Effector memory CD8-positive, alpha-beta T cell (primary cell): Measurements from ENCODE around the gene C5orf58.

Experiments
- ATAC-seq: fragments of 150-1000 bp; cut with Tn5 transposase; replicated peaks from 2 replicates; pipeline ENCODE4 v1.10.0; 2021; ENCODE audit warnings: mild to moderate bottlenecking, moderate library complexity
- DNase-seq, 3 experiments: peaks; one replicate each; pipeline ENCODE4 v3.0.0; 2021
- H3K27ac Mint-ChIP-seq, 2 donors: one replicate each; pipeline ENCODE4 v1.8.0; 2022; ENCODE audit warnings: mild to moderate bottlenecking in 2 of 2, mixed read lengths in 2 of 2, moderate library complexity in 2 of 2
- H3K27me3 Mint-ChIP-seq, 2 donors: one replicate each; pipeline ENCODE4 v1.8.0; 2022; ENCODE audit warnings: mixed read lengths in 2 of 2
- H3K36me3 Mint-ChIP-seq: one replicate; pipeline ENCODE4 v1.8.0; 2022; ENCODE audit warnings: mild to moderate bottlenecking, moderate library complexity, mixed read lengths; ENCODE audit not compliant: insufficient read depth
- H3K4me1 Mint-ChIP-seq, 2 donors: one replicate each; pipeline ENCODE4 v1.8.0; 2022; ENCODE audit warnings: low read depth in 2 of 2, mixed read lengths in 2 of 2
- H3K4me3 Mint-ChIP-seq, 2 donors: one replicate each; pipeline ENCODE4 v1.8.0; 2022; ENCODE audit warnings: mild to moderate bottlenecking in 2 of 2, mixed read lengths in 2 of 2, moderate library complexity in 2 of 2
- H3K9me3 Mint-ChIP-seq, 2 donors: one replicate each; pipeline ENCODE4 v1.8.0; 2022; ENCODE audit warnings: mixed read lengths in 2 of 2

The C5orf58 gene

DNA sequence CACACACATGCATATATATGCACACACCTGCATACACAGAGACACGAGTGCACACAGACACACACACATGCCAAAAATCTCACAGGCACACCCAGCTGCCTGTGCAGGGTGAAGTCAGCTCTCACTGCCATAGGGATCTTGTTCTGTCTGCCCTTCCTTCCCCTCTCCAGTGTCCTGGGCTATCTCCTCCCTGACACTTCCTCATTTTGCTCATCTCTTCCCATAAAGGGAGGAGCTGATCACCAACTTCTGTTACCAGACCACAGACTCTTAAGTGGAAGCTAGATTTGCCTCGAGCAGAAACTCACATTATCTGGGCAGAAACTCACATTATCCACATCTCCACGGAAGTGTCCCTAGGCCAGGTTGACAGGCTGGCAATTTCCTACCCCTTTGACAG, 36.1 kb downstream of the C5orf58 start:
- Mint-ChIP-seq H3K36me3 (peaks cover 96% of the 10 kb centered on the region), H3K27me3 (no peaks in the 10 kb centered on the region), H3K9me3 (no peaks in the 10 kb centered on the region), H3K4me3 (peak overlapping the region; percentile 70 to 80), H3K4me1 (peaks cover 63 to 65% of the 10 kb centered on the region in 2 donors), H3K27ac (peak overlapping the region; percentile 88 to 97)
- ATAC-seq (no peak), DNase-seq (no peak)

DNA sequence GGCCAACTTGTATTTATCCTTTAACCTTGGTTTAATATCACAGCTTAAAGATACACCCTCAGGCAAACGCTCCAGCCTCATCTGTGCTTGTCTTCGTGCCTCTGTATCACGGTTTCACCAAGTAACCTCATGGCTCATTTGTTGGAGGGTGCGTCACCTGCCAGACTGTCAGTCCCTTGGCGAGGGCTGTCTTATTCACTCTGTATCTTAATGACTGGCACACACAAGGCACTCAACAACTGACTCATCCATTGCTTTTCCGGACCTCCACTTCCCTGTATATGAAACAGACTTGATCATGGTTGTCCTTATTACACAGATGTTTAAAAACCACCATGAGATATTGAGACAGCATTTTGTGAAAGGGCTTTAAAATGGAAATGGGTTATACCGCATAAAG, 36.8 kb downstream of the C5orf58 start:
- DNase-seq, result peak in 2 of 3 experiments; percentile 40 to 50
- H3K27me3 Mint-ChIP-seq, result no peaks in the 10 kb centered on the region
- H3K4me1 Mint-ChIP-seq, result peaks cover 65 to 66% of the 10 kb centered on the region in 2 donors
- peak; percentile 60 for ATAC-seq
- H3K4me3 Mint-ChIP-seq, result peak overlapping the region; percentile 70 to 80
- H3K27ac Mint-ChIP-seq, result peak overlapping the region; percentile 88 to 97
- no peaks in the 10 kb centered on the region for H3K9me3 Mint-ChIP-seq
- H3K36me3 Mint-ChIP-seq, result peaks cover 96% of the 10 kb centered on the region

DNA sequence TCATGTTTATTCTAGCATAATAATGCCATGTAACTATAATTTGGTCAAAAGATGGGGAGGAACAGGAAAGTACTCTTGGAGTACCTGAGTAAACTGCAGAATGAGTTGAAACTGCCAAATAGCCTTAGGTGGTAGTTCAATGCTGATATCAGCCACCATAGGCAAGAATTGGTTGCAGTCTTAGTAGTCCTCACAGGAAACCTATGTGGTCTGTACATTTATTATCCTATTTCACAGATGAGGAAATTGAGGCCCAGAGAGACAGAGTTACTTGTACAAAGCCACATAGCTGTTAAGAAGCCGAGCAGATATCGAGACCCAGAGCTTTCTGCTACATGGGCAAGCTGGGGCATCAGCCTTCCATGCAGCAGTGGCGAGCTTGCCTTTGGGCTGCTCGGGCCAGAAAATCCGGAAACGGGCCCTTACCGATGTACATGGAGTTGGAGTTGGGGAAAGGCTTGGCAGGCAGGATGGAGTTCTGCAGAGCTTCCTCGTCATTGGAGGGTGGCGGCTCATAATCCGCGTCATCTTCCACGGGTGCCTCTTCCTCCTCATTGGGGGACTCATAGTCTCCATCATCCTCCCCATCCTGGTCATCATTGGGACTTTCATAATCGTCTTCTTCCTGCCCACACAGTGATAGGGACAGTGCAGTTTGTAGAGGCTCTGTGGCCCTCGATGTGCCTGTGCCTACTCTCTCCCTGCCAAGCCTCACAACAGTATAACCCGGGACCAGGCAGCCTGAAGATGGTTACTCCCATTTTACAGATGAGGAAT, 37.7 kb downstream of the C5orf58 start:
- Mint-ChIP-seq H3K4me1 (peaks cover 73 to 74% of the 10 kb centered on the region in 2 donors), H3K27me3 (no peaks in the 10 kb centered on the region), H3K4me3 (peak overlapping the region; percentile 63 to 80), H3K27ac (peak overlapping the region; percentile 88 to 97), H3K9me3 (no peaks in the 10 kb centered on the region), H3K36me3 (peaks cover 96% of the 10 kb centered on the region)
- DNase-seq (no peak), ATAC-seq (no peak)

DNA sequence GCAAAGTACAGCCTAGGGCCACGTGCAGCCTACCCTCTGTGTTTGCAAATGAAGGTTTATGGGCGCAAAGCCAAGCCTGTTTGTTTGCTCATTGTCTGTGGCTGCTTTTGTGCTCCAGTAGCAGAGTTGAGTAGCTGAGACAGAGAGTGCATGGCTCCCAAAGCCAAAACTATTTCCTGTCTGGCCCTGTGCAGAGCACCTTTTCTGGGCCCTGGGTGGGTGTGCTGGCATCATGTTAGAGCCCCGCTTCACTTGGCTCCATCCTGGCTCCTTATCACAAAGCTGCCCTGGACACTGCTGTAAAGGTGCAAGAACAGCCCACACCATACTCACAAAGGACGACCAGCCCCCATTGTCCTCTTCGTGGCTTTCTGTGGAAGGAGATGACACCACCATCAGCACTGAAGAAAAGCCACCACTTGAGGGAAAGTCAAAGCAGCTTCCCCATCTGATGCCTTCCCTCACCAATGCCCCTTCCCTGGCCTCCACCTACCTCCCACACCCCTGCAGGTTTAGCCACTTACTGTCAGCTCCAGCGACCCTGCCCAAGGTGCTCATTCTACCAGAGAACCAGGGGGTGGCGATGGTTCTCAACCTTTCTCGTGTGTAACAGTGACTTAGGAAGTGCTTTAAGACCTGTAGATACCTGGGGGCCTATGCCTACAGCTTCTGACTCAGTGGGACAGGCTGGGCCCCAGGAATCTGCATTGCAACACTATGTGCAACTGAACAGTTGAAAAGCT, 41.4 kb downstream of the C5orf58 start:
- DNase-seq, result peak; percentile 53 to 68 (median 55)
- Mint-ChIP-seq H3K4me3 (peak overlapping the region; percentile 80 to 86), H3K27ac (peak overlapping the region; percentile 88 to 97), H3K36me3 (peaks cover 98% of the 10 kb centered on the region), H3K27me3 (no peaks in the 10 kb centered on the region), H3K9me3 (no peaks in the 10 kb centered on the region), H3K4me1 (peaks cover 81% of the 10 kb centered on the region in 2 donors)
- peak; percentile 13 for ATAC-seq

DNA sequence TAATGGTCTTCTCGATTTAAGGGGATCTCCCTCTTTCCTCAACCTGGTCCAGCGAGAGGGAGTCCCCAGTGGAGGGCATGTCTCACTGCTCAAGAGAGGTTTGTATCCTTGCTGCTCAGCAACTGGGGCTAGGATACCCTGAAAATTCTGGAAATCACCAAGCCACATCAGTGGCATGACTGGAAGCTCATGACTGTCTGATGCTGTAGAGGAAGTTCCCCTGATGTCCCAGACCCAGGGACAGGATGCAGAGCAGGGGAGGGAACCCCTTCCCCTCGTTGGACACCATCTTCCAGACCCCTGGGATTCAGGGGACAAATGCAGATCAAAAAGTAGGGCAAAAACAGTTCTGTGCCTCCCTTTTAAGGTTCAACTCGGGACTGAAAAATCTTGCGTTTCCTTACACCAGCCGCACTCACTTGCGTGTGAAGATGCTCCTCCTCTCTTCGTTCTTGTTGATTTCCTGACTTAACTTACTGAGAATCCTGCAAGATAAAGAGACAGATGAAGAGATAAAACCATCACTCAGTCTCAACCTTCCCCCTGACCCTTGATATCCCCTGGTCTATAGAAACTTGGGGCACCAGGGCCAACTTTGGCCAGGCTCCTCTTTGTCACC, 42.7 kb downstream of the C5orf58 start:
- ATAC-seq (peak; percentile 38), DNase-seq (peak in 2 of 3 experiments; percentile 51 to 55)
- H3K9me3 Mint-ChIP-seq, result no peaks in the 10 kb centered on the region
- H3K36me3 Mint-ChIP-seq, result peaks cover 98% of the 10 kb centered on the region
- H3K4me1 Mint-ChIP-seq, result peaks cover 81 to 83% of the 10 kb centered on the region in 2 donors
- peak overlapping the region; percentile 88 to 97 for H3K27ac Mint-ChIP-seq
- no peaks in the 10 kb centered on the region for H3K27me3 Mint-ChIP-seq
- peak overlapping the region; percentile 80 to 86 for H3K4me3 Mint-ChIP-seq

DNA sequence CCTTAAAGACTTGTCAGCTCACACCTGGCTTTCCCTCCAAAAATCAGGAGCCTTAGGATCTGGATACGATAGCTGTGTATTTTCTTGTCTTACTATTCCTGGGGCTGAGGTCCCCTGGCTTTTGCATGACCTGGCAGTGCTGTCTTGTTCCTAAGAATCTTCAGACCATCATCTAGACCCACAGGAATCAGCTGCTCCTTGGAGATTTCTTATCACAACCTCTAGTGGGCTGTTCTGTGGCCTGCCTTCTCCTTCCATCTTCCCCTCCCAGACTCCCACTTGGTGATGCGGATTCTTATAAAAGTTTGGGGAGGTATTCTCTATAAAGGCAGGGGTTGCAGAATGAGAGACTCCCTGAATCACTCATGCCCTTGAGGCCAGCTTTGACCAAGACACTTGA, 43.4 kb downstream of the C5orf58 start:
- no peak for ATAC-seq
- H3K9me3 Mint-ChIP-seq, result no peaks in the 10 kb centered on the region

DNA sequence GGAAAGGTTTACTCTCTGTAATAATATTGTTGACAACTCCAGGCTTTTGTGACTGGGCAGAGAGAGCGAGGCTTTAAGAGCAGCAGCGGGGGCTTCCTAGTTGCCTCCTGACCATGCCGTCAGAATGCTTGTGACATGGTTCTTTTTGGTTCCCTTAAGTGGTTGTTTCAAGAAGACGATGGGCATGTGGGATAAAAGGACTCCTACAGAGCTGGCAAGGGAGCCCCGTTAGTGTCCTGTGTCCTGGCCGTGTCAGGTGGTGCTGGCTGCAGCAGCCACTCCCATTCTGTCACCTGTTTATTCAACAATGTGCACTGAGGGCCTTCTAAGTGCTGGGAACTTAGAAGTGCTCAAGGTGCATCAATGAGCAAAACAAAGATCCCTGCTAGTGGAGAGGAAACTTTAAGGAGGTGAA, 45.1 kb downstream of the C5orf58 start:
- H3K9me3 Mint-ChIP-seq, result no peaks in the 10 kb centered on the region
- no peak for ATAC-seq
- H3K4me1 Mint-ChIP-seq, result peaks cover 86 to 87% of the 10 kb centered on the region in 2 donors
- H3K36me3 Mint-ChIP-seq, result peaks cover 96% of the 10 kb centered on the region
- peak overlapping the region; percentile 80 to 86 for H3K4me3 Mint-ChIP-seq
- no peak for DNase-seq
- H3K27me3 Mint-ChIP-seq, result no peaks in the 10 kb centered on the region
- H3K27ac Mint-ChIP-seq, result peak overlapping the region; percentile 88 to 97

More for the DNA sequence above, 43.4 kb downstream of the C5orf58 start:
- DNase-seq, result no peak
- Mint-ChIP-seq H3K27ac (peak overlapping the region; percentile 88 to 97), H3K27me3 (no peaks in the 10 kb centered on the region), H3K36me3 (peaks cover 98% of the 10 kb centered on the region), H3K4me3 (peak overlapping the region; percentile 80 to 86), H3K4me1 (peaks cover 80 to 81% of the 10 kb centered on the region in 2 donors)

DNA sequence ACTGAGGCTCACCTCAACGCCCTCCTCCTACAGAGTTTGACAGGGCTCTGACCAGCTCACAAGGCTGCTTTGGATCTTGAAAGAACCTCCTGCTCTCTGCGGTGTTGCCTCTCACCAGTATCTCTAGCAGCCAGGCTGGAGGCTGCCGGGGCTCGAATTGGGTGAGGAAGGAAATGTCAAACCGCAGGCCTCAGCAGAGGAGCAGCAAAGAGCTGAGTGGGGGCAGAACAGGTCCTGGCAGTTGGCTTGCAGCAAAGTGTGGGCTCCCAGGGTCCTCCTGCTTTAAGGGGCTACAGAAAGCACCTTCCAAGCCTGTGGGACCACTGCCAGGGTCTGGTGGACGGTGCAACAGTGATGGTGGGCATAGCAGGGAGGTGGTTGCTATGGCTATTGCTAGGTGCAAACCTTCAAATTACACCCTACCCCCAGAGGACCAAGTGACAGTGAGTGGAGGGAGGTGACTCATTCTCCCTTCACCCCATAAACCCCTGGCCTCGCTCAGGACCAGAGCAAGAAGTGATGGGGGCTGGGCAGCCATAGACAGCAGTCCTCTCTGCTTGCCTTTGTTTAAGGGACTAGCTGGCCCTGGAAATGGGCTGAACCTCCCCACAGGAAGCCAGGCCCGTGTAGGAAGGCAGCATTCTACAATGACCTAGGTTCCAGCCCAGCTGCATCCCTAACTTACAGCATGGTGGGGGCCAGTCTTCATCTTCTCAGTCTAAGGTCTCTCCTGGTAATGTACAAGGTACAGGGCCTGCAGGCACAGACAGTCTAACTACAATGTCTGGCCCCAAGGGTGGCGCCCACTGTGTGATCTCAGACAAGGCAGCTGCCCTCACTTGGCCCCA, 46.0 kb downstream of the C5orf58 start:
- no peaks in the 10 kb centered on the region for H3K9me3 Mint-ChIP-seq
- H3K27ac Mint-ChIP-seq, result peak overlapping the region; percentile 88 to 95
- no peaks in the 10 kb centered on the region for H3K27me3 Mint-ChIP-seq
- ATAC-seq (peak; percentile 73), DNase-seq (peak; percentile 86 to 87 (median 86))
- peaks cover 91 to 96% of the 10 kb centered on the region in 2 donors for H3K4me1 Mint-ChIP-seq
- peak overlapping the region; percentile 80 to 86 for H3K4me3 Mint-ChIP-seq
- H3K36me3 Mint-ChIP-seq, result peaks cover 96% of the 10 kb centered on the region

DNA sequence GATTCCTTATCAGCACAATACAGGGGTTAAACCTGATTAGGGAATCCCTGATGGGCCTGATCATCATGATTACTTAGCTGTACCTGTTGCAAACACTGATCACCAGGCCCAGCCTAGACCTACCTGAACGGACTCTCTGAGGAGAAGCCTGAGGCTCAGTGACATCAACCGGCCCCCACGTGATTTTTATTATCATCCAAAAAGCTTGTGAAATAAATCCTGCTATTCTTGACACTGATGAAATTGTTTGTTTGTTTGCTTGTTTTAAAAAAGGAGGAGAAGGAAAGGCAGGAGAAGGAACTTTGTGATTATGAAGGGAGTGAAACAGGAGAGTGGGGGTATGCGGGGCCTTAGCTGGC, 46.7 kb downstream of the C5orf58 start:
- Mint-ChIP-seq H3K27me3 (no peaks in the 10 kb centered on the region), H3K36me3 (peaks cover 96% of the 10 kb centered on the region), H3K4me1 (peaks cover 90 to 97% of the 10 kb centered on the region in 2 donors), H3K9me3 (no peaks in the 10 kb centered on the region), H3K27ac (peak overlapping the region; percentile 88 to 95), H3K4me3 (peak overlapping the region; percentile 80 to 86)
- DNase-seq, result no peak
- ATAC-seq, result no peak

DNA sequence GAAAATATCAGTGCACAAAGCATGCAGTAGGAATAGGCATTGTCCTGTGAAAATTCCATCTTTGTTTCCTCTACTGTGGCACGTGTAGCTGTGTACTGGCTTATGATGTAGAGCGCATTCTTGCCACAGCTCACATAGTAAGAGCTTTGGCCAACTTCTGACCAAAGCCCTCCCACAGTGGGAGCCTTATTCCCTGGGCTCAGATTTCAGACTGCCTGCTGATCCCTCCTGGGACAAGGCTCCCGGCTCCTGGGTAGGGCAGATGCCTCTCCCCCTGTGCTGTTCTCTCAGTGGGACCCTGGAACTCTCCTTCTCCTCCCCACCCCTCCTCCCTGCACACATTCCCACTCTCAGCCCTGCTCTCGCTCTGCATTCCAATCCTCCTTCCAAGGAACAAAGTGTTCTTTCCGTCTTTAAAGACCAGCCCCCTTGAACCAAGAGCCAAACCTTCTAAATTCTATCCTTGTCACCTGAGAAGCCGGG, 47.3 kb downstream of the C5orf58 start:
- ATAC-seq, result no peak
- no peak for DNase-seq
- Mint-ChIP-seq H3K4me1 (peaks cover 92 to 97% of the 10 kb centered on the region in 2 donors), H3K4me3 (peak overlapping the region; percentile 80 to 86), H3K9me3 (no peaks in the 10 kb centered on the region), H3K36me3 (peaks cover 96% of the 10 kb centered on the region), H3K27me3 (no peaks in the 10 kb centered on the region), H3K27ac (peak overlapping the region; percentile 88 to 95)

DNA sequence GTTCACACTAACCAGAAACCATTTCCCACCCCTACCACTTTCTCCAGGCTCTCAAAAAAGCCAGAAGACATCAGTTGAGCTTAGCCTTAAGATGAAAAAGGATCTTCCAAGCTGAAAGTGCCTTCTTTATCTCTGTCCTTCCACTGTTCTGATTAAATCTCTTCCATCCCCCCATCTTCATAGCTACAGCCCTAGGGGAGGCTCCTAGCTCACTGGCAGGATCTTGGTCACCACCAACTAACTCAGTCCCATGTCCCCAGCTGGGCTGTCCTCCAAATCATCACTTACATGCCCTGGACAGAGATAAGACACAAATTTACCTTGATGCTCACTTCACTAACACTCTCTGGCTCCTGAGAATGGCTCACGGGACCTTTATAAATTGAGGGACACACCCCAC, 50.5 kb downstream of the C5orf58 start:
- H3K9me3 Mint-ChIP-seq, result no peaks in the 10 kb centered on the region
- DNase-seq (no peak), ATAC-seq (no peak)
- H3K27ac Mint-ChIP-seq, result peak overlapping the region; percentile 88 to 95
- H3K36me3 Mint-ChIP-seq, result peaks cover 95% of the 10 kb centered on the region
- peak overlapping the region; percentile 70 to 100 for H3K4me3 Mint-ChIP-seq
- peaks cover 89 to 97% of the 10 kb centered on the region in 2 donors for H3K4me1 Mint-ChIP-seq
- H3K27me3 Mint-ChIP-seq, result no peaks in the 10 kb centered on the region

DNA sequence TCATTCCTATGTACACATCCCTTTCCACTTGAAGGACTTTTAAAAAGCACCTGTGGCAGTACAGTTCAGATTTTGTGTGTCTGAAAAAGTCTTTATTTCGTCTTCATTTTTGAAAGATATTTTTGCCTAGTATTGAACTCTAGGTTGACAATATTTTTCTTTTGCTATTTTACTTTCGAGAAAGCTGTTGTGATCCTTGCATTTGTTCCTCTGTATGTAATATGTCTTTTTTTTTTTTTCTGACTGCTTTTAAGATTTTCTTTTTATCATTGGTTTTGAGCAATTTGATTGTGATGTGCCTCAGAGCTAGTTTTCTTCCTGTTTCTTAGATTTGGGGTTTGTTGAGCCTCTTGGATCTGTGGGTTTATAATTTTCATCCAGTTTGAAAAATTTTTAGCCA, 51.4 kb downstream of the C5orf58 start:
- Mint-ChIP-seq H3K9me3 (no peaks in the 10 kb centered on the region), H3K27me3 (no peaks in the 10 kb centered on the region), H3K36me3 (peaks cover 95% of the 10 kb centered on the region), H3K4me1 (peaks cover 90 to 98% of the 10 kb centered on the region in 2 donors), H3K27ac (peak overlapping the region; percentile 88 to 95), H3K4me3 (peak overlapping the region; percentile 70 to 100)
- no peak for ATAC-seq
- no peak for DNase-seq
